Caco-2 (cell line): Measurements from ENCODE around the gene CTNNAL1. TPM values are rescaled to one million over a fixed set of nuclear protein-coding genes. Genes with fewer than 3 reads are reported as not detected.

Experiments used
- BruUV-seq: library from RNA; stranded (reverse); fragments of 400-500 nt; replicated peaks from 2 replicates; lab custom pipeline; 2021; lab: Mats Ljungman, UMichigan
- CTCF ChIA-PET: fragments of 300-600 bp; sonication (Branson Sonifier 250); formaldehyde crosslinking; loops from one replicate; lab custom pipeline; 2022; ENCODE audit warnings: antibody characterized with exemption; lab: Charles Lee
- POLR2A ChIA-PET: fragments of 300-600 bp; sonication (Branson Sonifier 250); formaldehyde crosslinking; loops from one replicate; lab custom pipeline; 2022; ENCODE audit warnings: antibody characterized with exemption; lab: Charles Lee
- DNase-seq, 2 experiments: peaks; one replicate each; pipeline versions ENCODE4 v3.0.0 to v3.0.0-alpha.2; 2020 to 2022
- H3K27me3 ChIP-seq: replicated peaks from 2 replicates; pipeline ENCODE4 v1.6.0; 2011; ENCODE audit warnings: low read length; ENCODE audit not compliant: control insufficient read depth, insufficient read depth
- H3K36me3 ChIP-seq: 2 replicates; pipeline ENCODE4 v1.5.1; 2011; ENCODE audit warnings: low read length; ENCODE audit not compliant: control insufficient read depth, insufficient read depth
- H3K4me1 ChIP-seq: fragments of 250-450 bp; sonication (Bioruptor Pico); 2 replicates; pipeline ENCODE4 v1.5.1; 2020; ENCODE audit warnings: mild to moderate bottlenecking
- H3K4me3 ChIP-seq: 2 replicates; pipeline ENCODE4 v1.5.1; 2011; ENCODE audit warnings: low read depth, mild to moderate bottlenecking, control low read depth, low read length
- H3K9me3 ChIP-seq: fragments of 250-450 bp; sonication (Bioruptor Pico); 2 replicates; pipeline ENCODE4 v1.5.1; 2020; ENCODE audit warnings: mild to moderate bottlenecking, moderate library complexity
- H3K27ac Mint-ChIP-seq: one replicate; pipeline ENCODE4 v1.8.0; 2022; ENCODE audit warnings: mixed read lengths; ENCODE audit not compliant: unreplicated experiment
- H3K27me3 Mint-ChIP-seq: one replicate; pipeline ENCODE4 v1.8.0; 2022; ENCODE audit warnings: mixed read lengths; ENCODE audit not compliant: insufficient read depth, unreplicated experiment
- H3K36me3 Mint-ChIP-seq: one replicate; pipeline ENCODE4 v1.8.0; 2022; ENCODE audit warnings: mild to moderate bottlenecking, mixed read lengths; ENCODE audit not compliant: insufficient read depth, unreplicated experiment
- H3K4me1 Mint-ChIP-seq: one replicate; pipeline ENCODE4 v1.8.0; 2022; ENCODE audit warnings: low read depth, mixed read lengths; ENCODE audit not compliant: unreplicated experiment
- H3K4me3 Mint-ChIP-seq: one replicate; pipeline ENCODE4 v1.8.0; 2022; ENCODE audit warnings: mild to moderate bottlenecking, moderate library complexity, mixed read lengths; ENCODE audit not compliant: unreplicated experiment
- H3K9me3 Mint-ChIP-seq: one replicate; pipeline ENCODE4 v1.8.0; 2022; ENCODE audit warnings: mixed read lengths; ENCODE audit not compliant: unreplicated experiment
- CTCF ChIP-seq, 2 experiments: fragments of 200-600 bp in 1 of 2; IDR thresholded peaks; 1 replicate in 1 of 2; 2 replicates in 1 of 2; pipeline versions ENCODE4 v1.5.1 to v1.8.0; 2011 to 2022; ENCODE audit warnings: antibody characterized with exemption in 1 of 2, control low read depth in 1 of 2, inconsistent platforms in 1 of 2, low read depth in 1 of 2, low read length in 1 of 2, mild to moderate bottlenecking in 1 of 2, moderate library complexity in 1 of 2; ENCODE audit not compliant: insufficient read depth in 1 of 2, severe bottlenecking in 1 of 2, unreplicated experiment in 1 of 2
- intact Hi-C: fragments of 100-400 bp; cut with micrococcal nuclease; formaldehyde crosslinking; loops from one replicate; pipeline ENCODE4 v1.10.0; 2022; ENCODE audit not compliant: unreplicated experiment
- total RNA-seq: library from RNA; stranded (reverse); gene quantifications from 2 replicates; pipeline ENCODE4 v1.2.3, GENCODE V29; 2022

Gene CTNNAL1
- total RNA-seq, 1 experiment from 2014 or later, result 107 TPM

GRCh38 chr9:109016132-109016531, 2.8 kb upstream of the CTNNAL1 start:
- no TSS peak for BruUV-seq
- intact Hi-C loops, result no loop called here
- H3K9me3 ChIP-seq, result no peaks in the 10 kb centered on the region
- peaks cover 17% of the 10 kb centered on the region for H3K4me1 Mint-ChIP-seq
- H3K27ac Mint-ChIP-seq, result no peak overlapping the region
- CTCF ChIA-PET, result no interaction called here
- no peak overlapping the region for H3K4me3 Mint-ChIP-seq
- TF ChIP-seq CTCF (IDR thresholded peaks at IDR 0.05; ENCODE audit: insufficient read depth in 1 of 2, low read depth in 1 of 2, low read length in 1 of 2, severe bottlenecking in 1 of 2, unreplicated experiment in 1 of 2), result no peak
- DNase-seq, result no peak
- no peak overlapping the region for H3K4me3 ChIP-seq
- H3K4me1 ChIP-seq, result peaks cover 36% of the 10 kb centered on the region
- H3K36me3 ChIP-seq, result no peaks in the 10 kb centered on the region; the same call in 1 of the 2 replicates
- H3K9me3 Mint-ChIP-seq, result no peaks in the 10 kb centered on the region
- POLR2A ChIA-PET, result no interaction called here
- no peaks in the 10 kb centered on the region for H3K27me3 Mint-ChIP-seq
- no peaks in the 10 kb centered on the region for H3K27me3 ChIP-seq
- H3K36me3 Mint-ChIP-seq, result peaks cover 69% of the 10 kb centered on the region

- POLR2A ChIA-PET, result no interaction called here
- Mint-ChIP-seq H3K36me3 (peaks cover 65% of the 10 kb centered on the region), H3K4me1 (peaks cover 20% of the 10 kb centered on the region), H3K27ac (no peak overlapping the region), H3K4me3 (no peak overlapping the region), H3K9me3 (no peaks in the 10 kb centered on the region), H3K27me3 (no peaks in the 10 kb centered on the region)
- peaks cover 44% of the 10 kb centered on the region for H3K4me1 ChIP-seq
- H3K4me3 ChIP-seq, result no peak overlapping the region
- no peak for TF ChIP-seq CTCF (IDR thresholded peaks at IDR 0.05; ENCODE audit: insufficient read depth in 1 of 2, low read depth in 1 of 2, low read length in 1 of 2, severe bottlenecking in 1 of 2, unreplicated experiment in 1 of 2)
- CTCF ChIA-PET, result no interaction called here
- H3K9me3 ChIP-seq, result no peaks in the 10 kb centered on the region
- no peak for DNase-seq
- H3K36me3 ChIP-seq, result no peaks in the 10 kb centered on the region; the same call in 1 of the 2 replicates
- BruUV-seq, result no TSS peak
- H3K27me3 ChIP-seq, result no peaks in the 10 kb centered on the region
- intact Hi-C loops, result no loop called here
These were observed 1.4 kb upstream of the CTNNAL1 start for GRCh38 chr9:109014608-109015280.

GRCh38 chr9:109013679-109014607, 644 bp upstream of the CTNNAL1 start:
- intact Hi-C loops, result loop anchor here (1.0 to 2.0 kb wide), 2 partner anchors 106 to 307 kb away; partner anchors contain the start of gene EPB41L4B
- Histone ChIP-seq H3K4me3 (peak overlapping the region; percentile 35), H3K27me3 (no peaks in the 10 kb centered on the region), H3K4me1 (peaks cover 48% of the 10 kb centered on the region), H3K36me3 (no peaks in the 10 kb centered on the region; the same call in 1 of the 2 replicates), H3K9me3 (no peaks in the 10 kb centered on the region)
- H3K27me3 Mint-ChIP-seq, result no peaks in the 10 kb centered on the region
- peaks cover 64% of the 10 kb centered on the region for H3K36me3 Mint-ChIP-seq
- H3K4me1 Mint-ChIP-seq, result peaks cover 20% of the 10 kb centered on the region
- no peak for TF ChIP-seq CTCF (IDR thresholded peaks at IDR 0.05; ENCODE audit: insufficient read depth in 1 of 2, low read depth in 1 of 2, low read length in 1 of 2, severe bottlenecking in 1 of 2, unreplicated experiment in 1 of 2)
- H3K27ac Mint-ChIP-seq, result peak overlapping the region; percentile 77
- DNase-seq, result peak; percentile 23 to 44
- no TSS peak for BruUV-seq
- peak overlapping the region; percentile 94 for H3K4me3 Mint-ChIP-seq
- ChIA-PET POLR2A (no interaction called here), CTCF (no interaction called here)
- no peaks in the 10 kb centered on the region for H3K9me3 Mint-ChIP-seq
